Measurements from ENCODE around the gene OGFR. TPM values are rescaled to one million over a fixed set of nuclear protein-coding genes. Genes with fewer than 3 reads are reported as not detected.

Gene OGFR
- total and polyA plus RNA-seq, 2 donors (not counting 3 experiments of a cell fraction or from before 2014, with no cell fraction given), result 30.8 to 44.0 TPM

DNA sequence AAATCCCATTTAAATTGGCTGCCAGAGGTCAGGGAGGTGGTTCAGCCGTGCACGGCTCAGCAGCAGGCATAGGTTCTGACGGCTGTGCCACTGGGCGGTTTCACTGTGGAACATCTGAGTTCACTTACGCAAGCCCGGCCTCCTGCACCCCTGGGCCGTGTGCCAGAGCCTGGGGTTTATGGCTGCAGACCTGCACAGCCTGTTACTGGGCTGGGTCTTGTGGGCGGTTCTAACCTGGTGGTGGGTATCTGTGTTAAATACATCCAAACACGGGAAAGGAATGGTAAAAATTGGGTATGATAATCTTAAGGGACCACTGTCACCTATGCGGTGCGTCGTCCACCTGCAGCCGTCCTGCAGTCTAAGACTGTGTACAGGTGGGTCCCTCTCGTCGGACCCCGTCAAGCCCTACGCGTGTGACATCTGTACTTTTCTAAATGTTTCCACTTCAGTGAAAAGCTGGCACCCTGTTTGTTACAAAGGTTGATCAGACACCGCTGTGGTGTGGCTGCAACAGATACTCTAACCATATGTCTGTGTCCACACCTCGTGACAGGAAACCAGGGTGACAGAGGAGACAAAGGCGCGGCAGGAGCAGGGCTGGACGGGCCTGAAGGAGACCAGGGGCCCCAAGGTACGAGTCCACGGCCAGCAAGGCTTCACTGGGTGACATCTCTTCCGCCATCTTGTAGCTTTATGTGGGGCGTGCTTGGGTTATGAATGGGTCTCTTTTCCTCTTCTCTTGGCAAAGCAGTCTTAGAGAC lies 33.7 kb downstream of the OGFR start:
- H3K9ac ChIP-seq (replicated peaks; ENCODE audit: extremely low read depth, insufficient read depth, low read length), result no peak overlapping the region
- H3K9me3 ChIP-seq (replicated peaks; ENCODE audit: control insufficient read depth, insufficient read depth, low read length), result no peaks in the 10 kb centered on the region
- CTCF ChIA-PET, result no interaction called here
- no peak for FAIRE-seq
- H3K4me2 ChIP-seq (ENCODE audit: insufficient read depth, low read length), result no peak overlapping the region
- intact Hi-C loops (cut with micrococcal nuclease), result no loop called here
- H3K79me2 ChIP-seq (ENCODE audit: control insufficient read depth, insufficient read depth, low read length), result no peaks in the 10 kb centered on the region
- no peak for DNase-seq (ENCODE audit: low read depth, low spot score)
- POLR2A ChIA-PET, result no interaction called here
- dilution Hi-C loops (cut with MboI; ENCODE audit: extremely low pct_ligation_motif_present, low sequenced_read_pairs), result no loop called here
- H4K20me1 ChIP-seq (replicated peaks; ENCODE audit: control insufficient read depth, extremely low read depth, insufficient read depth, low read length), result no peaks in the 10 kb centered on the region
- H3K27me3 ChIP-seq (ENCODE audit: control insufficient read depth in 2 of 2, insufficient read depth in 2 of 2, low read length in 2 of 2), result no peaks in the 10 kb centered on the region
- TF ChIP-seq, protein P1, sequence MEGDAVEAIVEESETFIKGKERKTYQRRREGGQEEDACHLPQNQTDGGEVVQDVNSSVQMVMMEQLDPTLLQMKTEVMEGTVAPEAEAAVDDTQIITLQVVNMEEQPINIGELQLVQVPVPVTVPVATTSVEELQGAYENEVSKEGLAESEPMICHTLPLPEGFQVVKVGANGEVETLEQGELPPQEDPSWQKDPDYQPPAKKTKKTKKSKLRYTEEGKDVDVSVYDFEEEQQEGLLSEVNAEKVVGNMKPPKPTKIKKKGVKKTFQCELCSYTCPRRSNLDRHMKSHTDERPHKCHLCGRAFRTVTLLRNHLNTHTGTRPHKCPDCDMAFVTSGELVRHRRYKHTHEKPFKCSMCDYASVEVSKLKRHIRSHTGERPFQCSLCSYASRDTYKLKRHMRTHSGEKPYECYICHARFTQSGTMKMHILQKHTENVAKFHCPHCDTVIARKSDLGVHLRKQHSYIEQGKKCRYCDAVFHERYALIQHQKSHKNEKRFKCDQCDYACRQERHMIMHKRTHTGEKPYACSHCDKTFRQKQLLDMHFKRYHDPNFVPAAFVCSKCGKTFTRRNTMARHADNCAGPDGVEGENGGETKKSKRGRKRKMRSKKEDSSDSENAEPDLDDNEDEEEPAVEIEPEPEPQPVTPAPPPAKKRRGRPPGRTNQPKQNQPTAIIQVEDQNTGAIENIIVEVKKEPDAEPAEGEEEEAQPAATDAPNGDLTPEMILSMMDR (IDR thresholded peaks at IDR 0.05; ENCODE audit: extremely low read depth in 1 of 2, insufficient read depth in 1 of 2, low read depth in 1 of 2, low read length in 2 of 2), result no peak
- no peak for TF ChIP-seq POLR2A (IDR thresholded peaks at IDR 0.05; ENCODE audit: low read depth, low read length)
- TF ChIP-seq, protein P2, sequence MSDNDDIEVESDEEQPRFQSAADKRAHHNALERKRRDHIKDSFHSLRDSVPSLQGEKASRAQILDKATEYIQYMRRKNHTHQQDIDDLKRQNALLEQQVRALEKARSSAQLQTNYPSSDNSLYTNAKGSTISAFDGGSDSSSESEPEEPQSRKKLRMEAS (IDR thresholded peaks at IDR 0.05; ENCODE audit: insufficient read depth, insufficient read length), result no peak
- TF ChIP-seq FOS (IDR thresholded peaks at IDR 0.05; ENCODE audit: borderline replicate concordance, insufficient read depth, low read length), result no peak
- no peak for TF ChIP-seq JUN (IDR thresholded peaks at IDR 0.05; ENCODE audit: borderline replicate concordance, insufficient read depth, insufficient read length, low read depth)
- TF ChIP-seq POLR2AphosphoS5 (IDR thresholded peaks at IDR 0.05; ENCODE audit: insufficient read depth, low read depth, low read length), result no peak
- TF ChIP-seq EZH2 (IDR thresholded peaks at IDR 0.05; ENCODE audit: borderline replicate concordance, low read depth, low read length, severe bottlenecking), result no peak
- TF ChIP-seq MYC (IDR thresholded peaks at IDR 0.05; ENCODE audit: low read depth, low read length), result no peak
- TF ChIP-seq GATA2 (IDR thresholded peaks at IDR 0.05; ENCODE audit: insufficient read depth, insufficient read length, low read depth, low read length), result no peak
- no peaks in the 10 kb centered on the region for H3K36me3 ChIP-seq (ENCODE audit: control insufficient read depth in 2 of 2, extremely low read depth in 1 of 2, insufficient read depth in 2 of 2, low read length in 2 of 2)
- no peak overlapping the region for H2AFZ ChIP-seq (ENCODE audit: low read depth, low read length)
- no peak overlapping the region for H3K4me3 ChIP-seq (replicated peaks in 1 of 3; ENCODE audit: insufficient read depth in 1 of 3, low read depth in 1 of 3, low read length in 3 of 3)
- no peaks in the 10 kb centered on the region for H3K9me1 ChIP-seq (replicated peaks; ENCODE audit: control insufficient read depth, extremely low read depth, insufficient read depth, low read length)
- BruUV-seq (replicated peaks), result no TSS peak
- no peak overlapping the region for H3K27ac ChIP-seq (ENCODE audit: insufficient read depth, low read depth, low read length)
- H3K4me1 ChIP-seq (ENCODE audit: control insufficient read depth, extremely low read depth, insufficient read depth, low read length), result no peaks in the 10 kb centered on the region
